Liver (tissue), 3 donors: Measurements from ENCODE around the gene ACTR3C.

Source experiments
- EGR1 ChIP-seq, 2 donors: IDR thresholded peaks; 2 replicates each; pipeline ENCODE4 v1.6.1; 2016 to 2018; ENCODE audit warnings: antibody characterized with exemption in 2 of 2, low read depth in 2 of 2
- FOXA2 ChIP-seq: IDR thresholded peaks from 2 replicates; pipeline ENCODE4 v1.6.1; 2016; ENCODE audit warnings: antibody characterized with exemption
- HNF4G ChIP-seq: IDR thresholded peaks from 2 replicates; pipeline ENCODE4 v1.6.1; 2016; ENCODE audit warnings: antibody characterized with exemption
- TAF1 ChIP-seq: conservative IDR thresholded peaks from 2 replicates; pipeline ENCODE4 v1.6.1; 2016; ENCODE audit warnings: antibody characterized with exemption, mild to moderate bottlenecking
- YY1 ChIP-seq: IDR thresholded peaks from 2 replicates; pipeline ENCODE4 v1.6.1; 2016; ENCODE audit warnings: antibody characterized with exemption, mild to moderate bottlenecking
- TF ChIP-seq, protein P1 (sequence below): fragments of 150-350 bp; IDR thresholded peaks from 2 replicates; pipeline ENCODE4 v1.5.1; 2017; ENCODE audit warnings: improper control_type of control experiment, low read depth, low read length; ENCODE audit not compliant: missing input control
- TF ChIP-seq, protein P2 (sequence below): IDR thresholded peaks from 2 replicates; pipeline ENCODE4 v1.6.1; 2016; ENCODE audit warnings: antibody characterized with exemption, mild to moderate bottlenecking
- TF ChIP-seq, protein P3 (sequence below): IDR thresholded peaks from 2 replicates; pipeline ENCODE4 v1.6.1; 2016; ENCODE audit warnings: antibody characterized with exemption
- TF ChIP-seq, protein P4 (sequence below): IDR thresholded peaks from 2 replicates; pipeline ENCODE4 v1.6.1; 2016; ENCODE audit warnings: antibody characterized with exemption
- TF ChIP-seq, protein P5 (sequence below): IDR thresholded peaks from 2 replicates; pipeline ENCODE4 v1.6.1; 2016; ENCODE audit warnings: antibody characterized with exemption
- donor health status: healthy.
- donor health status: healthy.

DNA sequence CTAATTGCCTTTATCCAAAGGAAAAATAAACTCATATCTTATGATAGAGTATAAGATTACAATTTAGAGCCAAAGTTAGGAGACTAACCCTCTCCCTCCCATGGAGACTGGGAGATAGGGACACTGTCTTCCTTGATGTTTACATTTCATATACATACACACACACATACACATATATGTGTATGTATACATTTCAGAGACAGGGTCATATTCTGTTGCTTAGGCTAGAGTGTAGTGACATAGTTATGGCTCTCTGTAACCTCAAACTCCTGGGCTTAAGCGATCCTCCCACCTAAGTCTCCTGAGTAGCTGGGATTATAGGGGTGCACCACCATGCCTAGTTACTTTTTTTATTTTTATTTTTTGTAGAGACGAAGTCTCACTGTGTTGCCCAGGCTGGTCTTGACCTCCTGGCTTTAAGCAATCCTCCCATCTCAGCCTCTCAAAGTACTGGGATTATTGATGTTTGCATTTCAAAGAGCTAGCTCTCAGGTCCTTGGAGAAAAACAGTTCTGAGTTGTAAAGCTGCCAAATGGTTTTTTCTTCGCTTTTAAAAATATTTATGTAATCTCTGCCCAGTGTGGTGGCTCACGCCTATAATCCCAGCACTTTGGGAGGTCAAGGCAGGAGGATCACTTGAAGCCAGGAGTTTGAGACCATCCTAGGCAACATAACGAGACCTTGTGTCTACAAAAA lies 37.2 kb upstream of the ACTR3C start:
- TF ChIP-seq, protein P1, sequence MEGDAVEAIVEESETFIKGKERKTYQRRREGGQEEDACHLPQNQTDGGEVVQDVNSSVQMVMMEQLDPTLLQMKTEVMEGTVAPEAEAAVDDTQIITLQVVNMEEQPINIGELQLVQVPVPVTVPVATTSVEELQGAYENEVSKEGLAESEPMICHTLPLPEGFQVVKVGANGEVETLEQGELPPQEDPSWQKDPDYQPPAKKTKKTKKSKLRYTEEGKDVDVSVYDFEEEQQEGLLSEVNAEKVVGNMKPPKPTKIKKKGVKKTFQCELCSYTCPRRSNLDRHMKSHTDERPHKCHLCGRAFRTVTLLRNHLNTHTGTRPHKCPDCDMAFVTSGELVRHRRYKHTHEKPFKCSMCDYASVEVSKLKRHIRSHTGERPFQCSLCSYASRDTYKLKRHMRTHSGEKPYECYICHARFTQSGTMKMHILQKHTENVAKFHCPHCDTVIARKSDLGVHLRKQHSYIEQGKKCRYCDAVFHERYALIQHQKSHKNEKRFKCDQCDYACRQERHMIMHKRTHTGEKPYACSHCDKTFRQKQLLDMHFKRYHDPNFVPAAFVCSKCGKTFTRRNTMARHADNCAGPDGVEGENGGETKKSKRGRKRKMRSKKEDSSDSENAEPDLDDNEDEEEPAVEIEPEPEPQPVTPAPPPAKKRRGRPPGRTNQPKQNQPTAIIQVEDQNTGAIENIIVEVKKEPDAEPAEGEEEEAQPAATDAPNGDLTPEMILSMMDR: no peak
- no peak for TF ChIP-seq HNF4G
- no peak for TF ChIP-seq YY1
- TF ChIP-seq EGR1 (IDR thresholded peaks at IDR 0.05; ENCODE audit: low read depth in 2 of 2): no peak
- TF ChIP-seq, protein P2, sequence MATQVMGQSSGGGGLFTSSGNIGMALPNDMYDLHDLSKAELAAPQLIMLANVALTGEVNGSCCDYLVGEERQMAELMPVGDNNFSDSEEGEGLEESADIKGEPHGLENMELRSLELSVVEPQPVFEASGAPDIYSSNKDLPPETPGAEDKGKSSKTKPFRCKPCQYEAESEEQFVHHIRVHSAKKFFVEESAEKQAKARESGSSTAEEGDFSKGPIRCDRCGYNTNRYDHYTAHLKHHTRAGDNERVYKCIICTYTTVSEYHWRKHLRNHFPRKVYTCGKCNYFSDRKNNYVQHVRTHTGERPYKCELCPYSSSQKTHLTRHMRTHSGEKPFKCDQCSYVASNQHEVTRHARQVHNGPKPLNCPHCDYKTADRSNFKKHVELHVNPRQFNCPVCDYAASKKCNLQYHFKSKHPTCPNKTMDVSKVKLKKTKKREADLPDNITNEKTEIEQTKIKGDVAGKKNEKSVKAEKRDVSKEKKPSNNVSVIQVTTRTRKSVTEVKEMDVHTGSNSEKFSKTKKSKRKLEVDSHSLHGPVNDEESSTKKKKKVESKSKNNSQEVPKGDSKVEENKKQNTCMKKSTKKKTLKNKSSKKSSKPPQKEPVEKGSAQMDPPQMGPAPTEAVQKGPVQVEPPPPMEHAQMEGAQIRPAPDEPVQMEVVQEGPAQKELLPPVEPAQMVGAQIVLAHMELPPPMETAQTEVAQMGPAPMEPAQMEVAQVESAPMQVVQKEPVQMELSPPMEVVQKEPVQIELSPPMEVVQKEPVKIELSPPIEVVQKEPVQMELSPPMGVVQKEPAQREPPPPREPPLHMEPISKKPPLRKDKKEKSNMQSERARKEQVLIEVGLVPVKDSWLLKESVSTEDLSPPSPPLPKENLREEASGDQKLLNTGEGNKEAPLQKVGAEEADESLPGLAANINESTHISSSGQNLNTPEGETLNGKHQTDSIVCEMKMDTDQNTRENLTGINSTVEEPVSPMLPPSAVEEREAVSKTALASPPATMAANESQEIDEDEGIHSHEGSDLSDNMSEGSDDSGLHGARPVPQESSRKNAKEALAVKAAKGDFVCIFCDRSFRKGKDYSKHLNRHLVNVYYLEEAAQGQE: no peak
- TF ChIP-seq, protein P3, sequence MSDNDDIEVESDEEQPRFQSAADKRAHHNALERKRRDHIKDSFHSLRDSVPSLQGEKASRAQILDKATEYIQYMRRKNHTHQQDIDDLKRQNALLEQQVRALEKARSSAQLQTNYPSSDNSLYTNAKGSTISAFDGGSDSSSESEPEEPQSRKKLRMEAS: no peak
- TF ChIP-seq, protein P4, sequence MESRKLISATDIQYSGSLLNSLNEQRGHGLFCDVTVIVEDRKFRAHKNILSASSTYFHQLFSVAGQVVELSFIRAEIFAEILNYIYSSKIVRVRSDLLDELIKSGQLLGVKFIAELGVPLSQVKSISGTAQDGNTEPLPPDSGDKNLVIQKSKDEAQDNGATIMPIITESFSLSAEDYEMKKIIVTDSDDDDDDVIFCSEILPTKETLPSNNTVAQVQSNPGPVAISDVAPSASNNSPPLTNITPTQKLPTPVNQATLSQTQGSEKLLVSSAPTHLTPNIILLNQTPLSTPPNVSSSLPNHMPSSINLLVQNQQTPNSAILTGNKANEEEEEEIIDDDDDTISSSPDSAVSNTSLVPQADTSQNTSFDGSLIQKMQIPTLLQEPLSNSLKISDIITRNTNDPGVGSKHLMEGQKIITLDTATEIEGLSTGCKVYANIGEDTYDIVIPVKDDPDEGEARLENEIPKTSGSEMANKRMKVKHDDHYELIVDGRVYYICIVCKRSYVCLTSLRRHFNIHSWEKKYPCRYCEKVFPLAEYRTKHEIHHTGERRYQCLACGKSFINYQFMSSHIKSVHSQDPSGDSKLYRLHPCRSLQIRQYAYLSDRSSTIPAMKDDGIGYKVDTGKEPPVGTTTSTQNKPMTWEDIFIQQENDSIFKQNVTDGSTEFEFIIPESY: no peak
- no peak for TF ChIP-seq TAF1
- TF ChIP-seq, protein P5, sequence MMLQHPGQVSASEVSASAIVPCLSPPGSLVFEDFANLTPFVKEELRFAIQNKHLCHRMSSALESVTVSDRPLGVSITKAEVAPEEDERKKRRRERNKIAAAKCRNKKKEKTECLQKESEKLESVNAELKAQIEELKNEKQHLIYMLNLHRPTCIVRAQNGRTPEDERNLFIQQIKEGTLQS: no peak
- no peak for TF ChIP-seq FOXA2
